Adipose tissue (tissue), 3 donors: ENCODE measurements around the gene EMB. TPM values are rescaled to one million over a fixed set of nuclear protein-coding genes. Genes with fewer than 3 reads are reported as not detected.
"Not testable (repeated sequence)": the region's sequence is repeated elsewhere in the genome, so short reads cannot be mapped to it uniquely, and the experiment has no call there.

Experiments used
- H3K27ac ChIP-seq: one replicate; pipeline ENCODE4 v1.5.1; 2013; ENCODE audit warnings: low read depth, low read length
- WGBS, 3 donors: extraction: QIAGEN DNeasy Blood & Tissue Kit; methylation state at CpG; one replicate each; pipeline ENCODE4 v1.1.7; 2013; 5-methylcytosine and 5-hydroxymethylcytosine counted together
- polyA plus RNA-seq, 3 donors: library from polyadenylated mRNA; stranded (reverse); fragments of 200-250 nt; gene quantifications; one replicate each; pipeline ENCODE4 v1.2.3, GENCODE V29; 2013
- donor health status: healthy with polysubstance abuse.
- donor health status: Bipolar disorder and iron deficiency.
- donor health status: healthy.

The EMB gene
- polyA plus RNA-seq, result 10 to 100 TPM in 2 of 3 donors, 1 to 10 TPM in 1; 1.7 to 32.2 (median 12.5) TPM

DNA sequence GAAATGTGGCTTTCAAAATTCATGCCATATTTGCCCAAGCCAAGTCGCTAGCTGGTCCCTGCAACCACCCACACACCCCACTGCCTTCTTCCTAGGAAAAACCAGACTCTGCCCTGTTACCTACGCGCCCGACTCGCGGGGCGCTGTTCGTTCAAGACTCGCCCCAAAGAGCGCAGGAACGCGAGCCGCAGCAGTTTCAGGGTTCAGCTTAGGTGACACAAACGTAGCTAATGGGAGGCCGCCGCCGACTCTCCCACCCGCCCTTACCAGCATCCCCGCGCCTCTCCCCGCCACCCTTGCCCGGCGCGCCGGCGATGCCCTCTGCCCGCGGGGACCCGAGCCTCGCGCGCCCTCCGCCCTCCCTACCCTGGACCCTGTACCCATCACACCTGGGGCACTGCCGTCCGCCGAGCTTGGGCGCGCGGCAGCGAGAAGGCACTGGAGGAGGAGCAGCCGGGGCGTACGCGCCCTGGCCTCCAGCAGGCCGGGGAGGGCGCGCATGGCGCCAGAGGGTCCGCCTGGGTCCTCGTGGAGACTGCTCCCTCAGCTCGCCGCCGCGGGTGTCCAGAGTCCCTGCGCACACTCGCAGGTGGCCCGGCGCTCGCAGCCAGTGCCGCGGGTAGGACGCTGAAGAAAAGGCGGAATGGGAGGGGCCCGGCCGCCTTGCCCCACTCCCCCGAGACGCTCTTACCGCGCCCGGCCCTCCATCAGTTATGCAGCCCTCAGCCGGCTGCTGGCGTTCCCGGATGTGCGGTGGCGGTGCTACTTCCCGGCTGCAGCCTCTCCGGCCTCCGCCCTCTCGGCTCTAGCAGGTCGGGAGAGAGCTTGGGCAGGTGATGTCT lies at the start of gene EMB:
TSS of gene EMB (minus strand) at position 638 of the 842 bp plus-strand sequence. CDS start at position 501, 137 bp downstream.
- H3K27ac ChIP-seq, result no peak within 1 kb of the TSS
- WGBS, 3 donors, result 0 to 1% (median 1%) methylated on average over 71 to 80 of the region's 80 CpGs

- 69 to 90% (median 83%) methylated on average over 5 to 10 of the region's 10 CpGs for WGBS, 3 donors
- H3K27ac ChIP-seq, result not testable (repeated sequence)
Observed at GRCh38 chr5:50489491-50489890, 48.4 kb upstream of the EMB start.

DNA sequence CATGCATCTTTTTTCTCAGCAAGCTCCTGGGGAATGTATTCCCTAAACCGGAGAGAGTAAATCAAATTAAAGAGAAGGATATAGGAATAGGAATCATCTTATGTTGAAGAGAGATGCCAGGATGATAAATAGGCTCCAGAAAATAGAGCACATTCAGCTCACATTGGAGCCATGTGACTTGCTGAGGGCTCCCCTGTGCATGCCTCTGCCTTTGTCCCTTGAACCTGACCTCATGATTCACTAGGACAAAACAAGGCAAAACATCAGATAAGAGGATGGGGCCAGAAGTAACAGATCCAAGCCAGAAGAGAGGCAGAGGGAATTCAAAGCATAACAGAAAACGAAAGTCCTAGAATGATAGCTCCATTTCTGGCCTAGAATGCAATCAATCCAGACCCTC lies 37.7 kb upstream of the EMB start:
- WGBS, 3 donors, result 45 to 76% (median 66%) methylated on average over 2 of the region's 2 CpGs
- not testable (repeated sequence) for H3K27ac ChIP-seq

DNA sequence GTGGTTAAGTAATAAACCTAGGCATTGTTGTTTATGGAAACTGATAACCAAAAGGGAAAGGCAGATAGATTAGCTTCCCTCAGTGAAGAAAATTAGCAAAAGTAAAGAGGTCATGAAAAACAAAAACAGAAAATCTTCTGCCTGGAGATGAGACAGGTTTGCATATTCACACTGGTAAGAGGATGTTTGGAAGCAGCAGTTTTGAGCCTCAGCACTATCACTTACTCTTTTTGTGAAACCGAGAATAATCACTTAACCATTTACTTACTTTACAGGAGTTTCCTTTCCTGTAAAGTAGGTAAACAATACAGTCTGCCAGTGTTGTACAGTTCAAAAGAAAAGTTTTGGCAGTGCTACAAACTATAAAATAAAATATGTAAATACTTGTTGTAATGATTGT lies 35.5 kb upstream of the EMB start:
- 34 to 62% (median 51%) methylated on average over 1 of the region's 1 CpG for WGBS, 3 donors
- no peak overlapping the region for H3K27ac ChIP-seq

GRCh38 chr5:50465015-50465414 lies 23.9 kb upstream of the EMB start:
- H3K27ac ChIP-seq, result not testable (repeated sequence)
- 87 to 95% (median 92%) methylated on average over 15 to 23 of the region's 23 CpGs for WGBS, 3 donors

- 47 to 89% (median 80%) methylated on average over 1 of the region's 1 CpG for WGBS, 3 donors
- H3K27ac ChIP-seq, result no peak overlapping the region
Observed at GRCh38 chr5:50463726-50464125, 22.6 kb upstream of the EMB start.

DNA sequence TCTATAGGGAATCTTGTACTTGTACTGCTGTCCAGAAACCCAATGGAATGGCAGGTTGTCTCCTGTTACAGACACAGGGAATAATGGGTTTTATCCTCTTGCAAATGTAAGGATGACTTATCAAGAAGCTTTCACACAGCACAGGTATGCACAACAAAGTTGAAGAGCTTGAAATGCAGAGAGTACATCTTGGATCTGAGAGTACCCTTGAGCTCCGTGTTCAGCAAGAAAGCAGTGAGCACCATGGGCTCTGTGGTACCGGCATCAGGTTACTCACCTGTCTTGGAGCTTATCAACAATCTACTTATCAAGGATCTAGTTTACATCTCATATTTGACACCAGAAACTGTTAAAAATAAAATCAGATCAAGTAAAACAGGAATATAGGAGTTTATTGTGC lies 22.0 kb upstream of the EMB start:
- no peak overlapping the region for H3K27ac ChIP-seq
- WGBS, 3 donors, result 73 to 86% (median 86%) methylated on average over 2 of the region's 2 CpGs

DNA sequence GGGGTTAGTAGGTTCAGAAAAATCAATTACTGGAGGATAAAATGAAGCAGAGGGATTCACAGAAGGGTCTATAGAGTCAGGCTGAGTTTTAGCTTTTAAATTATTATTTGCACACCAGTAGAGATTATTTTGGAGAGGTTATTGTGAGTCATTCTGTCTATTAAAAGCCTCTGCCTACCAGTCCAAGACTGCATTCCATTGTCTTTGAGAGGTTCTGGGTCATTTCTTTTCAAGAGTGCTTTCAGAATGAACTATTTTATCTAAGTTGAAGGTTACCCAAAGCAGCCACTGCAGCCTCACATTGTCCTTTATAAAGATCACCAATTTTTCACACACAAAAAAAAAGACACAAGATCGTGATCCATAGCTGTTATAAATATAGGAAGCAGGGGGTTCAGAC lies 21.5 kb upstream of the EMB start:
- WGBS, 3 donors, result 63 to 78% (median 71%) methylated on average over 1 of the region's 1 CpG

GRCh38 chr5:50458372-50458771 lies 17.3 kb upstream of the EMB start:
- not testable (repeated sequence) for H3K27ac ChIP-seq
- 74 to 81% (median 78%) methylated on average over 9 of the region's 9 CpGs for WGBS, 3 donors

More for the DNA sequence above, 21.5 kb upstream of the EMB start:
- H3K27ac ChIP-seq, result not testable (repeated sequence)

DNA sequence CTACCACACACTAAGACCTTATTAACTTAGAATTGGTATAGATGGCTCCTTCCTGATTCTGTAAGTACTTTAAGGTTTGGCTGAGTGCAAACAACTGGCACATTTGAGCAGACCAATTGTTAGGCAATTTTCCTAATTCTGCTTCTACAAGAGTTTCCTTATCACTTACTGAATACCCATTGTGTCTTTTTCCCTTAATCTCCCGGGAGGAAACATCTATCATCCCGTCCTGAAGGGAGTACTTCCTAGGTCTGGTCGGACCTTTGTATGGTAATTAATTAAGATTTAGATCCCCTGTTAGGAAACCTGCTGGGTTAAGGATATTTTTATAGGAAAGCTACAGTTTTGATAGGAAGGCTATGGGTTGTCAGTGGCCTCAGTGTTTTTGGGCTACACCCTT lies 8.2 kb upstream of the EMB start:
- 28 to 54% (median 30%) methylated on average over 3 of the region's 3 CpGs for whole genome bisulfite sequencing, 3 donors
- H3K27ac ChIP-seq, result not testable (repeated sequence)

- 77 to 79% (median 78%) methylated on average over 7 of the region's 7 CpGs for WGBS, 3 donors
- no peak overlapping the region for H3K27ac ChIP-seq
Observed at GRCh38 chr5:50447941-50448340, 6.9 kb upstream of the EMB start.

- no peak overlapping the region for H3K27ac ChIP-seq
Observed at GRCh38 chr5:50447228-50447627, 6.1 kb upstream of the EMB start.

- WGBS, 3 donors, result 58 to 86% (median 59%) methylated on average over 6 of the region's 6 CpGs
- H3K27ac ChIP-seq, result no peak overlapping the region
Observed at GRCh38 chr5:50445296-50445949, 4.3 kb upstream of the EMB start.

DNA sequence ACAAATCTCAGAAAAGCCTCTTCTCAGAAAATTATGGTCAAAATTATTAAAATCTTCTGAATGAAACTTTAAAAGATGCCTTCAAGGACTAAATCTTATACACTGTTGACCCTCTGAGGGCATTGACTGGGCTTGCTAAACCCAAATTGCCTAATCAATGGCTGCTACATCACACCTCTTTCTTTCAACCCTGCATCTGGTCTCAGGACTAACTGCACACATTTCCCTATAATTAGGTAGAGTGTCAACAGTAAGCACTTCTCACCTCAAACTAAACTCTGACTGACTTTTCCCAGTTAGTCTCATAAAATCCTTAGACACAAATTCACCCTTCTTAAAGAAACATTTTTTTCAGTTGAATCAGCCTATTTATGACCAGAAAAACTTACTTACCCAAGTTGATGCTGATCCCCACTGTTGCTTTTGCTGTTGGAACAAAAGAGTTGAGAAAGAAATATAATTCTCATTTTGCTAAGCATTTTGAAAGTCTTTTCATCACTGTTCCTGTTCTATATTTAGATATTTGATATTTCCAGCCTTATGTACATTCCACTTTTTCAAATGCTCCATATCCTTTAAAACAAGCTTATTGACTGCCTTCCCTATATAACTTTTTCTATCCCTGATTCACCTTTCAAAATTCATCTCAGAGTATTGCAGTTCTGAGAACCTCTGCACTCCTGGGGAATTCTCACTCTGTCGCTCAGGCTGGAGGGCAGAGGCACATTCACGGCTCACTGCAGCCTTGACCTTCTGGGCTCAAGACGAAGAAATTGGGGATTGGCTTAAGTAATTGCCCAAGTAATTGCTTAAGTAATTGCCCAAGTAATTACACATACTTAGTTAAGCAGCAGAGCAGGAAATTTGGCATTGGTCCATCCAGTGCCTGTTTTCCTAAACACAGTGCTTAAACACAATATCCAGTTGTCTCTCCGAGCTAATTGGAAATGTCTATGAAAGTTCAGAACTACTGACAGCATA lies 1.8 kb upstream of the EMB start:
- 24 to 27% (median 24%) methylated on average over 3 of the region's 4 CpGs for WGBS, 3 donors

DNA sequence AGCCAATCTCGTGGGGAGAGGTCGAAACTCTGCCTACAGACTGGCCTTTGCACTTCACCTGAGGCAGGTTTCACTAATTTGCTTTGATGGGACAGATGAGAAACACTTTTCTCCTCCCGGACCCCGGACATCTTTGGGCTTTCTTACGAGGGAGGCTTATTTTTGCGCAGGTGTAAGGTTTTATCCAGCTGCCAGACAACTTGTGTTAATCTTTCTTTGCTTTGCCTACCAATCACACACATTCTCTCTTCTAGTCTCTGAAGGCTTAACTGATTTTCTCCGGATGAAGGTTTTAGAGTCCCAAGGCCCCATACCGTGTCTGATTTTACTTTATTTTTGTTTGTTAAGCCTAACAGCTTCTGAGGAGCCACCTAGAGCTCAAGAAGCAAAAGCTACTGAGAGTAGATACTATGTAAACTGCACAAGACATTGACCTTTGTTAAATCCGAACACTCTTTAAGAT lies 436 bp upstream of the EMB start:
- WGBS, 3 donors, result 8 to 19% (median 16%) methylated on average over 9 of the region's 9 CpGs
- no peak overlapping the region for H3K27ac ChIP-seq

More for the DNA sequence above, 1.8 kb upstream of the EMB start:
- H3K27ac ChIP-seq, result not testable (repeated sequence)

GRCh38 chr5:50439221-50439620 lies 1.9 kb downstream of the EMB start:
- 52 to 67% (median 55%) methylated on average over 3 of the region's 3 CpGs for WGBS, 3 donors
- no peak overlapping the region for H3K27ac ChIP-seq

- WGBS, 3 donors, result 39 to 48% (median 46%) methylated on average over 2 of the region's 3 CpGs
- not testable (repeated sequence) for H3K27ac ChIP-seq
Observed at GRCh38 chr5:50438060-50438459, 3.0 kb downstream of the EMB start.

DNA sequence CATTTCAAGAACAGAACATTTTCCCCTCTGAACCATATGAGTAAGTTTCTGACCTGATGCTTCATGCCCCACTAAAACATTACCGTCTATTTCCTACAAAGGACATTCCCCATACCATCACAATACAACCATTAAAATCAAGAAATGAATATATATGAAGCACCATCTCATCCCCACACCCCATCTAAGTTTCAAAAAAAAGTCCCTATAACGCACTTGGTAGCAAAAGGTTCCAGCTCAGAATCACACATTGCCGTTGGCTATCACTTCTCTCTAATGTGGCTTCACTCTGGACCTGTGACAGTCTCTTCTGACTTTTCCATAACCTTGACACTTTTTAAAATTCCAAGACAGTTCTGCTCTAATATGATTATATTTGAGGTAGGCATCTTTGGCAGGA lies 5.9 kb downstream of the EMB start:
- H3K27ac ChIP-seq, result no peak overlapping the region
- WGBS, 3 donors, result 80 to 85% (median 83%) methylated on average over 3 of the region's 3 CpGs
